Neutrophil (primary cell): ENCODE results near the gene CACNA1I.

Source experiments
- H3K27ac ChIP-seq: fragments of 200-600 bp; sonication (generic); 2 replicates; pipeline ENCODE4 v1.5.1; 2016; ENCODE audit warnings: mild to moderate bottlenecking, moderate library complexity
- H3K27me3 ChIP-seq: fragments of 200-600 bp; sonication (generic); 2 replicates; pipeline ENCODE4 v1.6.0; 2016; ENCODE audit warnings: mild to moderate bottlenecking
- H3K36me3 ChIP-seq: fragments of 200-600 bp; sonication (generic); 2 replicates; pipeline ENCODE4 v1.5.1; 2017
- H3K4me1 ChIP-seq, 2 experiments: fragments of 200-600 bp in 1 of 2; sonication (generic) in 1 of 2; 1 replicate in 1 of 2; 2 replicates in 1 of 2; pipeline versions ENCODE4 v1.5.1 to v1.6.1; 2013 to 2016; ENCODE audit warnings: low read depth in 1 of 2, low read length in 1 of 2, mild to moderate bottlenecking in 1 of 2, moderate library complexity in 1 of 2; ENCODE audit not compliant: control insufficient read depth in 1 of 2, insufficient read depth in 1 of 2
- H3K4me3 ChIP-seq, 2 experiments: fragments of 200-600 bp in 1 of 2; sonication (generic) in 1 of 2; 1 replicate in 1 of 2; 2 replicates in 1 of 2; pipeline ENCODE4 v1.5.1; 2013 to 2016; ENCODE audit warnings: low read depth in 1 of 2, low read length in 1 of 2, mild to moderate bottlenecking in 1 of 2, moderate library complexity in 1 of 2
- H3K9me3 ChIP-seq: fragments of 200-600 bp; sonication (generic); 2 replicates; pipeline ENCODE4 v1.5.1; 2016
- TF ChIP-seq, protein P1 (sequence below): fragments of 200-600 bp; sonication (generic); IDR thresholded peaks from 2 replicates; pipeline ENCODE4 v1.5.1; 2016; ENCODE audit warnings: antibody characterized with exemption

Gene CACNA1I

DNA sequence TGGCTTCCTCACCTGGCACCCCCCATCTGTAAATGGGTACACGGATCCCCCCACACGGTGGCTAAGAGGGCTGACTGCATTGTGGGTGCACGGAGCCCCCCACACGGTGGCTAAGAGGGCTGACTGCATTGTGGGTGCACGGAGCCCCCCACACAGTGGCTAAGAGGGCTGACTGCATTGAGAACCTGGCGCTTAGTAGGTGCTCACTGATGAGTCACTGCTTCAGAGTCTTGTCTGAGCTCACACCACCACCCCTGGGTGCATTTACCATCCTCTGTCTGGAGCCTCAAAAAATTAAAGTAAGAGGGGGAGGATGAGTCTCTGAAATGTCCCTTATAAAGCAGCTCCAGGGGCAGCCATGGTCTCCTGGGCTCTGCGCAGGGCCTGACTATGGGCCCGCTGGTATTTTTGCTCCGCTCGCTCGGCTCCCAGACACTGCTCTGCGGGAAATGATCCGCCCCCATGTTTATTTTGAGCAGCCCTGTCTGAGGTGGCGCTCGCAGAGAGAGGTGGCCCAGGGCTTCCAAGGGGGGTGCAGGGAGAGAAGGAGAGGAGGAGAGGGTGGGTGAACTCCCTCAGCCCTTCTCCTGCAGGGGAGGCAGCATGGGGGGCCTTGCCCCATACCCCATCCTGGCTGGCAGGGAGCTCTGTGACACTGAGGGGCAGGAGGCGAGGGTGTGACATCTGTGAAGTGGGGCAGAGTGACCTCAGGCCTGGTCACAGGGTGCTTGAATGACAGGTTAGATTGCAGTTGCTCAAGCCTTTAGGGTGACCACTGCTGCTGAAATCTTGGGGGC, 82.6 kb downstream of the CACNA1I start:
- H3K36me3 ChIP-seq: no peaks in the 10 kb centered on the region
- H3K4me3 ChIP-seq: no peak overlapping the region
- no peaks in the 10 kb centered on the region for H3K4me1 ChIP-seq
- no peak overlapping the region for H3K27ac ChIP-seq
- H3K9me3 ChIP-seq: no peaks in the 10 kb centered on the region
- TF ChIP-seq, protein P1, sequence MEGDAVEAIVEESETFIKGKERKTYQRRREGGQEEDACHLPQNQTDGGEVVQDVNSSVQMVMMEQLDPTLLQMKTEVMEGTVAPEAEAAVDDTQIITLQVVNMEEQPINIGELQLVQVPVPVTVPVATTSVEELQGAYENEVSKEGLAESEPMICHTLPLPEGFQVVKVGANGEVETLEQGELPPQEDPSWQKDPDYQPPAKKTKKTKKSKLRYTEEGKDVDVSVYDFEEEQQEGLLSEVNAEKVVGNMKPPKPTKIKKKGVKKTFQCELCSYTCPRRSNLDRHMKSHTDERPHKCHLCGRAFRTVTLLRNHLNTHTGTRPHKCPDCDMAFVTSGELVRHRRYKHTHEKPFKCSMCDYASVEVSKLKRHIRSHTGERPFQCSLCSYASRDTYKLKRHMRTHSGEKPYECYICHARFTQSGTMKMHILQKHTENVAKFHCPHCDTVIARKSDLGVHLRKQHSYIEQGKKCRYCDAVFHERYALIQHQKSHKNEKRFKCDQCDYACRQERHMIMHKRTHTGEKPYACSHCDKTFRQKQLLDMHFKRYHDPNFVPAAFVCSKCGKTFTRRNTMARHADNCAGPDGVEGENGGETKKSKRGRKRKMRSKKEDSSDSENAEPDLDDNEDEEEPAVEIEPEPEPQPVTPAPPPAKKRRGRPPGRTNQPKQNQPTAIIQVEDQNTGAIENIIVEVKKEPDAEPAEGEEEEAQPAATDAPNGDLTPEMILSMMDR: no peak
- peaks cover 33% of the 10 kb centered on the region for H3K27me3 ChIP-seq

DNA sequence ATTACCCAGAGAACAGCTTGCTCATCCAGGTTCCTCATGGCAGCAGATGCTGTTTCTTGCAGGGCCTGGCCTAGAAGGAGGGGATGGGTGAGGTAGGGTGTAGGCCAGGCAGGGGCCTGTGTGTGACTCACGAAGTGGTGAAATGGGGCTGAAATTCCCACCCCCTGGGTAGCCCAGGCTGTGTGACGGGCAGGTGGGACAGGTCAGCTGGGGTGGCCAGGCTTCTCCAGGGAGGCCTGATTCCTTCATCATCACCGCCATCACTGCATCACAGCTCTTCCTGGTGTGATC, 83.2 kb downstream of the CACNA1I start:
- no peaks in the 10 kb centered on the region for H3K36me3 ChIP-seq
- no peak overlapping the region for H3K4me3 ChIP-seq
- H3K4me1 ChIP-seq: no peaks in the 10 kb centered on the region

DNA sequence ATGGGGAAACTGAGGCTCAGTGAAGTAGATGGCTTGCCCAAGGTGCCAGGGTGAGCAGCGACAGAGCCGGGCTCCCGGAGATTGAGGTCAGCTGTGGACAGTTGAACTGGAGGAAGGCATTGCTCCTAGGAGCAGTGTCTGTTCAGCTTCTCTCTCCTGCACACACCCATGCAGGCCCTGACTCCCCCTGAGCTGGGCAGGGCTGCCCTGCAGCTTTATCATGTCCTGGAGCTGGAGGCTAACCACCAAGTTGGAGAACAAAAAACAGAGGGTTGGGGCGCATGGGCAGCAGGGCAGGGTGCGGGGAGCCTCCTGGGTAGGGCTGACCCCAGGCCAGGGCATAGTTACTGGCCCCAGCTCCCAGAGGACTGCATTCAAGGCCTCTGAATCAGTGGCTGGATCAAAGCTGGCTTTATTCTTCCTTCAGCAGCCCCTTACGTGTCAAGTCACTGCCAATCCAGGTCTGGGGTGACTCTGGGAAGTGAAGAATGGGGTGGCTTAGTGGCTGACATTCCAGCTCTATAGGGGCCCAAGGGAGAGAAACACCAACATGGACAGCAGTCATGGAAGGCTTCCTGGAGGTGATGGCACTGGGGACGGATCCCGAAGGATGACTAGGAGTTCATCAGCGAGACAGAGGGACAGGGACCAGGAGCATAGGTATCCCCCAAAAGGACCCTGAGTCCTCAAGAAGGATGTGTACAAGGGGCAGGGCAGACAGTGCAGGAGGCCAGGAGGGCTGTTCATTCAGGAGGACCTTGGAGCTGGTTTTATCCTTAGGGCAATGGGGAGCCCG, 83.8 kb downstream of the CACNA1I start:
- TF ChIP-seq, protein P1: no peak
- peaks cover 44% of the 10 kb centered on the region for H3K27me3 ChIP-seq
- H3K36me3 ChIP-seq: no peaks in the 10 kb centered on the region
- H3K27ac ChIP-seq: no peak overlapping the region
- H3K9me3 ChIP-seq: no peaks in the 10 kb centered on the region
- no peak overlapping the region for H3K4me3 ChIP-seq
- H3K4me1 ChIP-seq: no peaks in the 10 kb centered on the region

More for the DNA sequence above, 83.2 kb downstream of the CACNA1I start:
- TF ChIP-seq, protein P1: no peak
- Histone ChIP-seq H3K9me3 (no peaks in the 10 kb centered on the region), H3K27me3 (peaks cover 38% of the 10 kb centered on the region), H3K27ac (no peak overlapping the region)

DNA sequence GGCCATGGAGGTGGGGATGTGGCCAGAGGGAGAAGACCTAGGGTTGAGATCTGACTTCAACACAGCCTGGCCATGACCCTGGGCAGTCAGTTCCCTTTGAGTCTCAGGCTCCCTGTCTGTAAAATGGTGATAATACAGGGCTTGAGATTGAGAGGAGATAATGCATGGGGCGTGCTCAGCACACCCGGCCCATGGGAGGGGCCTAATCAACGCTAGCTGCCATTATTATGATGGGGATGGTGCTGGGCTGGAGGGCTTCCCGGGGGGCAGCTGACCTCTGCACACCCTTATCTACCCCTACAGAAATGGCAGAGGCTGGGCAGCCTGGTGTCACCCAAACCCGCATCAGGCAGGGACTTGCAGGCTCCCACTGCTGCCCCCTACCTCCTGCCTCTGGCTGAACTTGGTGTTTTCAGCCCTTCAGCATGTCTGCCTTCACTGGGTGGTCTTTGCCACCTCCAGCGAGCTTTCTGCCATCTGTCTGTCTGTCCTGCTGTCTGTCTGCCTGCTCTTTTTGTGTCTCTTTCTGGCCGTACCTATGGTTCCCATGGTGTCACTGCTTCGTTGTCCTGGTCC, 84.5 kb downstream of the CACNA1I start:
- Histone ChIP-seq H3K4me3 (no peak overlapping the region), H3K36me3 (no peaks in the 10 kb centered on the region), H3K9me3 (no peaks in the 10 kb centered on the region), H3K27me3 (peaks cover 52% of the 10 kb centered on the region), H3K4me1 (no peaks in the 10 kb centered on the region), H3K27ac (no peak overlapping the region)
- TF ChIP-seq, protein P1: no peak

DNA sequence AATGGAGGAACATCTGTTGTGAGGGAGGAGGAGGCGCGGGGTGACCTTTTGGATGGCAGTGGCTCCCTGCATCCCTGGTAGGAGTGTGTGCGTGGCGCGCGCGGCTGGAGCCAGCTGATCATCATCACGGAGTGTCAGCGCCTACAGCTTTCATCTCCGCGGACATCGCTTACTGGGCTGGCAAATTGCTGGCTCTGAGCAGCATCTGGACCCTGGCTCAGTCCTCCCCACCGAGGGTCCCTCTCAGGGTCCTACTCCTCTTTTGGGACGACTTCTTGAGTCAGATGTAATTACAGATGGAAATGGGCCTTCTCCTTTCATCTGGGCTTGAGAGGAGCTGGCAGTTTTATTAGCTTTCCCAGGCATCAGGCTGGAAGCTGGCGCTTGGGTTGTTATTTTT, 85.3 kb downstream of the CACNA1I start:
- Histone ChIP-seq H3K9me3 (no peaks in the 10 kb centered on the region), H3K27me3 (peaks cover 59% of the 10 kb centered on the region), H3K36me3 (no peaks in the 10 kb centered on the region), H3K4me3 (no peak overlapping the region), H3K4me1 (no peaks in the 10 kb centered on the region), H3K27ac (no peak overlapping the region)
- TF ChIP-seq, protein P1: no peak
